Measurements from ENCODE around the gene NOC3L.

DNA sequence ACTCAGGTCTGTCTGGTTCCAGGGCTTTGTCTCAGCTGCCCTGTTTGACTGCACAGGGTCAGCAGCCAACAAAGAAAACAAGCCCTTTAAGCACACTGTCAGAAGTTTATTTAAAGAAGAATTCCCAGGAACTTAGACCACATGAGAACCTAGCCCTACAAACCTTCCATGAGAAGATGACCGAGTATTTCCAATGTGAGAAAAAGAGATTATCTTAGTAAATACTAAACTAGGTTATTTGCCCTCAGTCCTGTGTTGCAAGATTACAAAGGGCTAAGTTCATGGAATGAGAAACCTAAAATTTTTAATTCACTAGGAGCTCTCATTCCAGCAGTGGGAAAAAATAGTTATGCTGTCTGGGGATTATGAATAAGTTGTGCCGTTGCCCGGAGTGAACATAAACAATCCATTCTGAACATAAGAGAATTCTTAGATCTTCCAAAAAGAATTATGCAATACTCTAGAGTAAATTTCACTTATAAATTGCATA is 46.7 kb downstream of the NOC3L start:
- TF ChIP-seq CTCF (IDR thresholded peaks at IDR 0.05), result no peak
- TF ChIP-seq POLR2A (IDR thresholded peaks at IDR 0.05), result no peak
